Tibial nerve (tissue), 4 donors: ENCODE measurements around the gene ZEB1. TPM values are rescaled to one million over a fixed set of nuclear protein-coding genes. Genes with fewer than 3 reads are reported as not detected.
"Not testable (repeated sequence)": the region's sequence is repeated elsewhere in the genome, so short reads cannot be mapped to it uniquely, and the experiment has no call there.

Experiments
- DNase-seq, 2 donors: peaks; one replicate each; pipeline ENCODE4 v3.0.0-alpha.2; 2019; ENCODE audit warnings: low spot score in 2 of 2
- H3K27ac ChIP-seq, 4 donors: fragments of 200-600 bp; sonication (generic) in 3 of 4; one replicate each; pipeline ENCODE4 v1.5.1; 2017 to 2019; ENCODE audit warnings: mild to moderate bottlenecking in 1 of 4
- H3K27me3 ChIP-seq, 2 donors: fragments of 200-600 bp; sonication (generic) in 1 of 2; one replicate each; pipeline versions ENCODE4 v1.5.1 to v1.6.0; 2017 to 2019
- H3K36me3 ChIP-seq, 3 donors: fragments of 200-600 bp; sonication (generic); one replicate each; pipeline ENCODE4 v1.5.1; 2018 to 2019
- H3K4me1 ChIP-seq, 4 donors: fragments of 200-600 bp; sonication (generic) in 3 of 4; one replicate each; pipeline ENCODE4 v1.5.1; 2017 to 2019
- H3K4me3 ChIP-seq, 4 donors: fragments of 200-600 bp; sonication (generic) in 3 of 4; one replicate each; pipeline ENCODE4 v1.5.1; 2017 to 2019; ENCODE audit warnings: mild to moderate bottlenecking in 1 of 4, moderate library complexity in 1 of 4
- H3K9me3 ChIP-seq, 4 donors: fragments of 200-600 bp; sonication (generic) in 3 of 4; one replicate each; pipeline ENCODE4 v1.5.1; 2017 to 2019
- EP300 ChIP-seq, 2 donors: sonication (generic); formaldehyde crosslinking; IDR thresholded peaks; one replicate each; pipeline ENCODE4 v1.6.1; 2017; ENCODE audit warnings: antibody characterized with exemption in 2 of 2, mild to moderate bottlenecking in 1 of 2
- POLR2A ChIP-seq, 2 donors: fragments of 450-650 bp; IDR thresholded peaks; one replicate each; pipeline ENCODE4 v1.6.1; 2017; ENCODE audit warnings: antibody characterized with exemption in 2 of 2, mild to moderate bottlenecking in 2 of 2, moderate library complexity in 2 of 2
- WGBS, 2 donors: methylation state at CpG; one replicate each; pipeline ENCODE4 v1.1.5; 2018; 5-methylcytosine and 5-hydroxymethylcytosine counted together
- total RNA-seq, 4 donors: library from RNA; depleted of rRNA; stranded (reverse); fragments of >200 nt; gene quantifications; one replicate each; pipeline ENCODE4 v1.1.0, GENCODE V29; 2016
- TF ChIP-seq, protein P1 (sequence below), 5 experiments: fragments of 200-600 bp in 3 of 5; fragments of 450-650 bp in 2 of 5; sonication (generic) in 3 of 5; IDR thresholded peaks; one replicate each; pipeline ENCODE4 v1.5.1; 2016 to 2019; ENCODE audit warnings: antibody characterized with exemption in 5 of 5, mild to moderate bottlenecking in 3 of 5, moderate library complexity in 2 of 5

Gene ZEB1
- total RNA-seq, 4 donors from 2014 or later = 84.6 to 128 (median 95.7) TPM

DNA sequence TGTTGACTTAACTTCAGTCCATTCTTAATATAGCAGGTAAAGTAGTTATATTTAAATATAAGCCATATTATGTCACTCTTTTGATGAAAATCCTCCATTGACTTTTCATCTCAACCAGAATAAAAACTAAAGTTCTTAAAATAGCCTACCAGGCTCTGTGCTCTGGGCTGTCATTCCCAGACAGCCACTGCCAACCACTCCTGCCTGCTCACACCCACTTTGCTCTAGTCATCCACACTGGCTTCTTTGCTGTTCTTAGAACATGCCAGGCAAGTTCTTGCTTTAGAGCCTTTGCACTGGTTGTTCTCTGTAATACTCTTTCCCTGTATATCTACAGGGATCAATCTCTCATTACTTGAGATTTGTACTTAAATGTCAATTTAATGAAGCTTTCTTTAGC is 80.6 kb downstream of the ZEB1 start:
- Histone ChIP-seq H3K36me3 (no peaks in the 10 kb centered on the region), H3K4me3 (no peak overlapping the region), H3K9me3 (no peaks in the 10 kb centered on the region), H3K27me3 (no peaks in the 10 kb centered on the region), H3K4me1 (peaks cover 0 to 52% (median 6%) of the 10 kb centered on the region in 4 donors), H3K27ac (no peak overlapping the region)
- no peak for TF ChIP-seq POLR2A (IDR thresholded peaks at IDR 0.05)
- TF ChIP-seq, protein P1, sequence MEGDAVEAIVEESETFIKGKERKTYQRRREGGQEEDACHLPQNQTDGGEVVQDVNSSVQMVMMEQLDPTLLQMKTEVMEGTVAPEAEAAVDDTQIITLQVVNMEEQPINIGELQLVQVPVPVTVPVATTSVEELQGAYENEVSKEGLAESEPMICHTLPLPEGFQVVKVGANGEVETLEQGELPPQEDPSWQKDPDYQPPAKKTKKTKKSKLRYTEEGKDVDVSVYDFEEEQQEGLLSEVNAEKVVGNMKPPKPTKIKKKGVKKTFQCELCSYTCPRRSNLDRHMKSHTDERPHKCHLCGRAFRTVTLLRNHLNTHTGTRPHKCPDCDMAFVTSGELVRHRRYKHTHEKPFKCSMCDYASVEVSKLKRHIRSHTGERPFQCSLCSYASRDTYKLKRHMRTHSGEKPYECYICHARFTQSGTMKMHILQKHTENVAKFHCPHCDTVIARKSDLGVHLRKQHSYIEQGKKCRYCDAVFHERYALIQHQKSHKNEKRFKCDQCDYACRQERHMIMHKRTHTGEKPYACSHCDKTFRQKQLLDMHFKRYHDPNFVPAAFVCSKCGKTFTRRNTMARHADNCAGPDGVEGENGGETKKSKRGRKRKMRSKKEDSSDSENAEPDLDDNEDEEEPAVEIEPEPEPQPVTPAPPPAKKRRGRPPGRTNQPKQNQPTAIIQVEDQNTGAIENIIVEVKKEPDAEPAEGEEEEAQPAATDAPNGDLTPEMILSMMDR (IDR thresholded peaks at IDR 0.05) = no peak
- TF ChIP-seq EP300 (IDR thresholded peaks at IDR 0.05) = no peak
- DNase-seq = no peak

DNA sequence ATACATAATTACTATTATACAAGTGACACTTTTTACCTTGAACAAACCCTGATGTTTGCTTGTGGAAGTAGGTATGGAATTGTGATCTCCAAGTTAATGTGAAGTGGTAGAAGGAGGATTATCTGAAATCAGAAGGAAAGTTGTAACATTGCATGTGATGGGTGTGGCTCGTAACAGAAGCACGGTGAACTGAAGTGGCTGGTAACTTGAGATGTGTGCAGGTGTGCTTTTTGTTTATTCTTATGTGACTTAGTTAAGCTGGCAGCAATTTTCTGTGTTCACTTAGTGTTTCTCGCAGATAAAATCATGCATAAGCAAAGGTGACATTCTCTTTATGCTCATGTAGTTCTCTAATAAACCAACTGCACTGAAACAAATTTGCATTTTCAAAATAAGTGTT is 82.3 kb downstream of the ZEB1 start:
- no peaks in the 10 kb centered on the region for H3K27me3 ChIP-seq
- no peak overlapping the region for H3K27ac ChIP-seq
- no peaks in the 10 kb centered on the region for H3K36me3 ChIP-seq
- H3K9me3 ChIP-seq = no peaks in the 10 kb centered on the region
- H3K4me3 ChIP-seq = no peak overlapping the region
- H3K4me1 ChIP-seq = peaks cover 0 to 40% (median under 1%) of the 10 kb centered on the region in 4 donors
- WGBS, 2 donors = 72 to 82% methylated on average over 3 of the region's 3 CpGs
- DNase-seq = no peak
- TF ChIP-seq EP300 (IDR thresholded peaks at IDR 0.05) (no peak), POLR2A (IDR thresholded peaks at IDR 0.05) (no peak)
- TF ChIP-seq, protein P1 (IDR thresholded peaks at IDR 0.05) = no peak

DNA sequence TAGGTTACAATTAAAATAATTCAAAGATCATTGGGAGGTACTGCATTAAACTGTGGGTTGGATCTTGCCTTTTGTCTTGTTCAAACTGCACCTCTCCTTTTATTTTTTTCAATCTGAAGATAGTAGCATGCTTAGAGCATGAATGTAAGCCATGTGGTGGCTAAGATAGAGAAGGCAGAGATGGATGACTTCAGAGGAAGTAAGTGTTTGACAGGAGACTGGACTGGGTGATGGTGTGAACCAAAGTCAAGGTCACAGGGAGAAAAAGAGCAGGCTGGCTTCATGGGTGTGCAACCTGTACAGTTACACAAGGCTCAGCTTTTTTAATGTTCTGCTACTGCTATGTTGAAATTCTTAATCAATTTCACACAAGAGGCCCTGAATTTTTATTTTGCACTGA is 85.6 kb downstream of the ZEB1 start:
- Histone ChIP-seq H3K36me3 (no peaks in the 10 kb centered on the region), H3K4me3 (no peak overlapping the region), H3K9me3 (peaks cover 0 to 5% (median 0%) of the 10 kb centered on the region in 4 donors), H3K27ac (no peak overlapping the region), H3K27me3 (no peaks in the 10 kb centered on the region), H3K4me1 (peaks cover 0 to 30% (median 0%) of the 10 kb centered on the region in 4 donors)
- TF ChIP-seq EP300 (IDR thresholded peaks at IDR 0.05) (no peak), POLR2A (IDR thresholded peaks at IDR 0.05) (no peak)
- TF ChIP-seq, protein P1 (IDR thresholded peaks at IDR 0.05) = no peak
- DNase-seq = no peak

DNA sequence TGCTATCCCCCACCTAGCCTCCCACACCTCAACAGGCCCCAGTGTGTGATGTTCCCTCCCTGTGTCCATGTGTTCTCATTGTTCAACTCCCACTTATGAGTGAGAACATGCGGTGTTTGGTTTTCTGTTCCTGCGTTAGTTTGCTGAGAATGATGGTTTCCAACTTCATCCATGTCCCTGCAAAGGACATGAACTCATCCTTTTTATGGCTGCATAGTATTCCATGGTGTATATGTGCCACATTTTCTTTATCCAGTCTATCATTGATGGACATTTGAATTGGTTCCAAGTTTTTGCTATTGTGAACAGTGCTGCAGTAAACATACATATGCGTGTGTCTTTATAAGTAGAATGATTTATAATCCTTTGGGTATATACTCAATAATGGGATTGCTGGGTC is 86.8 kb downstream of the ZEB1 start:
- H3K9me3 ChIP-seq, H3K36me3 ChIP-seq, H3K4me3 ChIP-seq, H3K27me3 ChIP-seq, DNase-seq, H3K27ac ChIP-seq: not testable (repeated sequence)
- peaks cover 0 to 18% (median 0%) of the 10 kb centered on the region in 4 donors for H3K4me1 ChIP-seq
- WGBS, 2 donors = 91 to 98% methylated on average over 3 of the region's 3 CpGs

GRCh38 chr10:31412397-31412796 is 93.4 kb downstream of the ZEB1 start:
- WGBS, 2 donors = 78 to 89% methylated on average over 2 of the region's 2 CpGs
- not testable (repeated sequence) for H3K27me3 ChIP-seq, H3K36me3 ChIP-seq

GRCh38 chr10:31413325-31413724 is 94.3 kb downstream of the ZEB1 start:
- 47 to 56% methylated on average over 1 of the region's 1 CpG for WGBS, 2 donors
- no peak for DNase-seq
- Histone ChIP-seq H3K27me3 (no peaks in the 10 kb centered on the region), H3K9me3 (peaks cover 0 to 5% (median 0%) of the 10 kb centered on the region in 4 donors), H3K4me1 (peaks cover 0 to 17% (median 1%) of the 10 kb centered on the region in 4 donors), H3K36me3 (peaks cover 0 to 5% (median 0%) of the 10 kb centered on the region in 3 donors), H3K27ac (no peak overlapping the region), H3K4me3 (no peak overlapping the region)
- TF ChIP-seq POLR2A (IDR thresholded peaks at IDR 0.05) = no peak
- TF ChIP-seq, protein P1 (IDR thresholded peaks at IDR 0.05) = no peak
- no peak for TF ChIP-seq EP300 (IDR thresholded peaks at IDR 0.05)

More at GRCh38 chr10:31412397-31412796, 93.4 kb downstream of the ZEB1 start:
- peaks cover 0 to 17% (median 0%) of the 10 kb centered on the region in 4 donors for H3K4me1 ChIP-seq
- H3K4me3 ChIP-seq, H3K9me3 ChIP-seq, H3K27ac ChIP-seq, DNase-seq: not testable (repeated sequence)
